ENCODE measurements around the gene CLDN4.
"Not testable (repeated sequence)": the region's sequence is repeated elsewhere in the genome, so short reads cannot be mapped to it uniquely, and the experiment has no call there.

Gene CLDN4

GRCh38 chr7:73830681-73831583 lies at the start of gene CLDN4:
CLDN4 (plus strand) TSS chr7:73830996; CDS start chr7:73831202, 206 bp downstream.
- TF ChIP-seq CTCF (conservative IDR thresholded peaks at IDR 0.05; ENCODE audit: low read depth), result no peak
- H3K27ac ChIP-seq, result peak within 1 kb of the TSS; percentile 52
- DNase-seq (ENCODE audit: low spot score), result peak; percentile 38
- POLR2A ChIA-PET (ENCODE audit: low non-redundant PET), result interaction anchor here (0.6 kb wide), 1 partner anchor 21 kb away, joined by 4 read pairs; no protein-coding TSS in a partner anchor
- CTCF ChIA-PET, result interaction anchor here (0.6 to 1.2 kb wide), 2 partner anchors 25 to 94 kb away, joined by 3 to 4 read pairs; no protein-coding TSS in a partner anchor

DNA sequence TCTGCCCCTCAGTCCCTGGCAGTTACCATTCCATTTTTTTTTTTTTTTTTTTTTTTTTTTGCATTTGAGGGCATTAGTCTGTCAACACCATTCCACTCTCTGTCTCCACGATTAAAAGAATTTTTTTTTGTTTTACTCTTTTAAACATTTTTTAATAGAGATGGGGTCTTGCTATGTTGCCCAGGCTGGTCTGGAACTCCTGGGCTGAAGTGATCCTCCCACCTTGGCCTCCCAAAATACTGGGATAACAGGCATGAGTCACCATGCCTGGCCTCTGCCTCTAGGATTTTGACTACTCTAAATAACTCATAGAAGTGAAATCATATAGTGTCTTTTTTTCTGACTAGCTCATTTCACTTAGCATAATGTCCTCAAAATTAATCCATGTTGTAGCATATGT lies 44.2 kb upstream of the CLDN4 start:
- ChIA-PET POLR2A (ENCODE audit: low non-redundant PET) (no interaction called here), CTCF (interaction anchor here (0.5 kb wide), 1 partner anchor 489 kb away, joined by 3 read pairs; no protein-coding TSS in a partner anchor)
- no peak overlapping the region for H3K27ac ChIP-seq
- DNase-seq (ENCODE audit: low spot score), result no peak
- no peak for TF ChIP-seq CTCF (conservative IDR thresholded peaks at IDR 0.05; ENCODE audit: low read depth)

GRCh38 chr7:73787786-73788048 lies 43.1 kb upstream of the CLDN4 start:
- DNase-seq (ENCODE audit: low spot score); CTCF ChIA-PET; H3K27ac ChIP-seq; POLR2A ChIA-PET (ENCODE audit: low non-redundant PET): not testable (repeated sequence)

DNA sequence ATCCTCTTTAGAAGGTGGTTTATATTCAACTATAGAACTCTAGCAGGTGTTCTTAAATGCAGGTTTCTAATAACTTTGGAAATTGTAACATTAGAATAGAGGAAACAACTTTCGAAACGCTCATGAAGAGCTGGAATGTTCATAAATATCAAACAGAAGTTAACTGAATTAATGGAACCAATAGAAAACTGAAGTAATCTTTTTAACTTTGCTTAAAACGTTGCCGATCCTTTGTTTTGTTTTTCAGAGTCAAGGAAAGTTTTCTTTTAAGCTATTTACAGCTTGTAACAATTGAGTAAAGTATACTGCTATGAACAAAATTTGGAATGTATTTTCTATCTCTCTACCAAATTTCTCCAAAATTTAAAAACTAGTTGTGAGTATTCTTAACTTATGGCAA lies 41.7 kb upstream of the CLDN4 start:
- no peak for TF ChIP-seq CTCF (conservative IDR thresholded peaks at IDR 0.05; ENCODE audit: low read depth)
- DNase-seq (ENCODE audit: low spot score), result no peak
- H3K27ac ChIP-seq, result no peak overlapping the region
- CTCF ChIA-PET, result no interaction called here
- POLR2A ChIA-PET (ENCODE audit: low non-redundant PET), result no interaction called here

GRCh38 chr7:73791170-73791690 lies 39.6 kb upstream of the CLDN4 start:
- POLR2A ChIA-PET (ENCODE audit: low non-redundant PET); H3K27ac ChIP-seq; DNase-seq (ENCODE audit: low spot score): not testable (repeated sequence)
- CTCF ChIA-PET, result interaction anchor here (0.7 kb wide), 1 partner anchor 238 kb away, joined by 3 read pairs; no protein-coding TSS in a partner anchor

DNA sequence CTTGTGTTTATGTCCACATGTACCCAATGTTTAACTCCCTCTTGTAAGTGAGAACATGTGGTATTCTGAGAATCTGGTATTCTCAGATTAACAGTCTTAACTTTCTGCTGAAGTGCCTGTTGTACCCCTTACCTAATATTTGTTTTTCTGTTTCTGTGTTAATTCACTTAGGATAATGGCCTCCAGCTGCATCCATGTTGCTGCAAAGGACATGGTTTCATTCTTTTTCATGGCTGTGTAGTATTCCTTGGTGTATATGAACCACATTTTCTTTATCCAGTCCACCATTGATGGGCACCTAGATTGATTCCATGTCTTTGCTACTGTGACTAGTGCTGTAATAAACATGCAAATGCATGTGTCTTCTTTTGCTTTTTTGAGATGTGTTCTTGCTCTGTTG lies 35.6 kb upstream of the CLDN4 start:
- POLR2A ChIA-PET (ENCODE audit: low non-redundant PET); H3K27ac ChIP-seq; CTCF ChIA-PET; DNase-seq (ENCODE audit: low spot score): not testable (repeated sequence)

- H3K27ac ChIP-seq; POLR2A ChIA-PET (ENCODE audit: low non-redundant PET); CTCF ChIA-PET; DNase-seq (ENCODE audit: low spot score): not testable (repeated sequence)
Measured at GRCh38 chr7:73796656-73797055, 34.1 kb upstream of the CLDN4 start.

DNA sequence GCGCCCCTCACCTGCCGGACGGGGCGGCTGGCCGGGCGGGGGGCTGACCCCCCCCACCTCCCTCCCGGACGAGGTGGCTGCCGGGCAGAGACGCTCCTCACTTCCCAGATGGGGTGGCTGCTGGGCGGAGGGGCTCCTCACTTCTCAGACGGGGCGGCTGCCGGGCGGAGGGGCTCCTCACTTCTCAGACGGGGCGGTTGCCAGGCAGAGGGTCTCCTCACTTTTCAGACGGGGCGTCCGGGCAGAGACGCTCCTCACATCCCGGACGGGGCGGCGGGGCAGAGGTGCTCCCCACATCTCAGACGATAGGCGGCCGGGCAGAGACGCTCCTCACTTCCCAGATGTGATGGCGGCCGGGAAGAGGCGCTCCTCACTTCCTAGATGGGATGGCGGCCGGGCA lies 33.6 kb upstream of the CLDN4 start:
- CTCF ChIA-PET; H3K27ac ChIP-seq; POLR2A ChIA-PET (ENCODE audit: low non-redundant PET); DNase-seq (ENCODE audit: low spot score): not testable (repeated sequence)

DNA sequence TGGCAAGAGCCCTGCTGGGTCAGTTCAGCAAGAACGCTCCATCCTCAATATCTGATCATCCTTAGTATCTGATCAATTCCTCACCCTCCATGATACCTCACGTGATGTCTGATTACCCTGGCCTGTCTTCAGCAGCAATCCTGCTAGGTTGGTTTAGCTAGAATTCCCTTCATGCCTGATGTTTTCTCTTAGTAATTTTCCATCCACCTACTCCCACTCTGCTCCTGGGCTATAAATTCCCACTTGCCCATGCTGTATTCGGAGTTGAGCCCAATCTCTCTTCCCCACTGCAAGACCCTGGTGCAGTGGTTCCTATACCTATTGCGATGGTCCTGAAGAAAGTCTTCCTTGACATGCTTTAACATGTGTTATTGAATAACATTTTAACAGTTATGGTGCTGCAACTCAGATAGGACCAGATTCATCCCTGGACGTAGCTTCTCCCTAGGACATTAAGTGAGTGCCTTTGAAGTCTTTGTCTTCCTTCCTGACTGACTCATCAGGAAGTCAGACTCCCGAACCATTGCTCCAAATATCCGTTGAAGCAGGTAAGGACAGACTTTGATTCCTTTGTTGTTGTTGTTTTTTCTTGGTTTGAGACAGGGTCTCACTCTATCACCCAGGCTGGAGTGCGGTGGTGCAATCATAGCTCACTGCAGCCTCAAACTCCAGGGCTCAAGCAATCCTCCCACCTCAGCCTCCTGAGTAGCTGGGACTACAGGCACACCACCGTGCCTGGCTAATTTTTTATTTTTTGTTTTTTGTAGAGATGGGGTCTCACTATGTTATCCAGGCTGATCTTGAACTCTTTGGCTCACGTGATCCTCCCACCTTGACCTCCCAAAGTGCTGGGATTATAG lies 31.3 kb upstream of the CLDN4 start:
- CTCF ChIA-PET, result interaction anchor here (0.6 kb wide), 1 partner anchor 407 kb away, joined by 5 read pairs; no protein-coding TSS in a partner anchor
- peak overlapping the region; percentile 62 for H3K27ac ChIP-seq
- no peak for DNase-seq (ENCODE audit: low spot score)
- no peak for TF ChIP-seq CTCF (conservative IDR thresholded peaks at IDR 0.05; ENCODE audit: low read depth)
- POLR2A ChIA-PET (ENCODE audit: low non-redundant PET), result no interaction called here

All from RWPE1 (cell line).